Uterus (tissue), 2 donors: Measurements from ENCODE around the gene COL9A3.

Experiments used
- POLR2A ChIP-seq, 2 donors: fragments of 450-650 bp; IDR thresholded peaks; one replicate each; pipeline ENCODE4 v1.6.1; 2016; ENCODE audit warnings: antibody characterized with exemption in 2 of 2, mild to moderate bottlenecking in 1 of 2, moderate library complexity in 1 of 2
- TF ChIP-seq, protein P1 (sequence below), 4 experiments: fragments of 200-600 bp in 2 of 4; fragments of 450-650 bp in 2 of 4; sonication (generic) in 2 of 4; IDR thresholded peaks; one replicate each; pipeline ENCODE4 v1.5.1; 2016 to 2019; ENCODE audit warnings: antibody characterized with exemption in 4 of 4, mild to moderate bottlenecking in 2 of 4, moderate library complexity in 1 of 4

DNA sequence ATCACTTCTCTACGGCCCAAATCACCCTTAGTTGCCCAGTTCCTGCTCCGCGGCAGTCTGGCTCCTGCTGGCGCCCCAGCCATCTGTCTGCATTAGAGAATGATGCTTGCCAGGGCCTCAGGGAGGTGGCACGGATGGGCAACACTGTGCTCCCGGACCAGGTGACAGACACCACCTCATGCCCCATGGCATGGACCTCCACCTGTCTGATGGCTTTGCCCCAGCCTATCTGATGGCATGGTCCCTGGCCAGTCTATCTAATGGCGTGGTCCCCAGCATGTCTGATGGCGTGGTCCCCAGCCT, 39.4 kb upstream of the COL9A3 start:
- TF ChIP-seq, protein P1, sequence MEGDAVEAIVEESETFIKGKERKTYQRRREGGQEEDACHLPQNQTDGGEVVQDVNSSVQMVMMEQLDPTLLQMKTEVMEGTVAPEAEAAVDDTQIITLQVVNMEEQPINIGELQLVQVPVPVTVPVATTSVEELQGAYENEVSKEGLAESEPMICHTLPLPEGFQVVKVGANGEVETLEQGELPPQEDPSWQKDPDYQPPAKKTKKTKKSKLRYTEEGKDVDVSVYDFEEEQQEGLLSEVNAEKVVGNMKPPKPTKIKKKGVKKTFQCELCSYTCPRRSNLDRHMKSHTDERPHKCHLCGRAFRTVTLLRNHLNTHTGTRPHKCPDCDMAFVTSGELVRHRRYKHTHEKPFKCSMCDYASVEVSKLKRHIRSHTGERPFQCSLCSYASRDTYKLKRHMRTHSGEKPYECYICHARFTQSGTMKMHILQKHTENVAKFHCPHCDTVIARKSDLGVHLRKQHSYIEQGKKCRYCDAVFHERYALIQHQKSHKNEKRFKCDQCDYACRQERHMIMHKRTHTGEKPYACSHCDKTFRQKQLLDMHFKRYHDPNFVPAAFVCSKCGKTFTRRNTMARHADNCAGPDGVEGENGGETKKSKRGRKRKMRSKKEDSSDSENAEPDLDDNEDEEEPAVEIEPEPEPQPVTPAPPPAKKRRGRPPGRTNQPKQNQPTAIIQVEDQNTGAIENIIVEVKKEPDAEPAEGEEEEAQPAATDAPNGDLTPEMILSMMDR (IDR thresholded peaks at IDR 0.05): no peak
- no peak for TF ChIP-seq POLR2A (IDR thresholded peaks at IDR 0.05)
